22Rv1 (cell line): Measurements from ENCODE around the gene TNRC6B.

Experiments used
- ZFX ChIP-seq: fragments of 450-650 bp; IDR thresholded peaks from 2 replicates; pipeline ENCODE4 v1.6.1; 2017; ENCODE audit warnings: antibody characterized with exemption, borderline replicate concordance
- TF ChIP-seq, protein P1 (sequence below): fragments of 450-650 bp; IDR thresholded peaks from 2 replicates; pipeline ENCODE4 v1.5.1; 2017; ENCODE audit warnings: mild to moderate bottlenecking

DNA sequence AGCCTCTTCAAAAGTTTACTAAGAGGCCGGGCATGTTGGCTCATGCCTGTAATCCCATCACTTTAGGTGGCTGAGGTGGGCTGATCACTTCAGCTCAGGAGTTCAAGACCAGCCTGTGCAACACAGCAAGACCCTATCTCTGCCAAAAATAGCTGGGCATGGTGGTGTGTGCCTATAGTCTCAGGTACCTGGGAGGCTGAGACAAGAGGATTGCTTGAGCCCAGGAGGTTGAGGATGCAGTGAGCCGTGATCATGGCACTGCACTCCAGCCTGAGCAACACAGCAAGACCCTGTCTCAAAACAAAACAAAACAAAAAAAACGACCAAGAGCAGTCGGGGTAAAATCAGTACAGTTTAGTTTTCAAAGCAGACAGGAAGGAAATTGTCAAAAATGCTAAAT lies 163.9 kb downstream of the TNRC6B start:
- TF ChIP-seq, protein P1, sequence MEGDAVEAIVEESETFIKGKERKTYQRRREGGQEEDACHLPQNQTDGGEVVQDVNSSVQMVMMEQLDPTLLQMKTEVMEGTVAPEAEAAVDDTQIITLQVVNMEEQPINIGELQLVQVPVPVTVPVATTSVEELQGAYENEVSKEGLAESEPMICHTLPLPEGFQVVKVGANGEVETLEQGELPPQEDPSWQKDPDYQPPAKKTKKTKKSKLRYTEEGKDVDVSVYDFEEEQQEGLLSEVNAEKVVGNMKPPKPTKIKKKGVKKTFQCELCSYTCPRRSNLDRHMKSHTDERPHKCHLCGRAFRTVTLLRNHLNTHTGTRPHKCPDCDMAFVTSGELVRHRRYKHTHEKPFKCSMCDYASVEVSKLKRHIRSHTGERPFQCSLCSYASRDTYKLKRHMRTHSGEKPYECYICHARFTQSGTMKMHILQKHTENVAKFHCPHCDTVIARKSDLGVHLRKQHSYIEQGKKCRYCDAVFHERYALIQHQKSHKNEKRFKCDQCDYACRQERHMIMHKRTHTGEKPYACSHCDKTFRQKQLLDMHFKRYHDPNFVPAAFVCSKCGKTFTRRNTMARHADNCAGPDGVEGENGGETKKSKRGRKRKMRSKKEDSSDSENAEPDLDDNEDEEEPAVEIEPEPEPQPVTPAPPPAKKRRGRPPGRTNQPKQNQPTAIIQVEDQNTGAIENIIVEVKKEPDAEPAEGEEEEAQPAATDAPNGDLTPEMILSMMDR = no peak
- TF ChIP-seq ZFX = no peak
